Amygdala (tissue), 56 donors: ENCODE results near the gene TBC1D20.
"Not testable (repeated sequence)": the region's sequence is repeated elsewhere in the genome, so short reads cannot be mapped to it uniquely, and the experiment has no call there.

Experiments used
- DNase-seq, 56 donors: peaks; one replicate each; lab custom pipeline; 2025; lab: John Stamatoyannopoulos, UW

Gene TBC1D20, protein sequence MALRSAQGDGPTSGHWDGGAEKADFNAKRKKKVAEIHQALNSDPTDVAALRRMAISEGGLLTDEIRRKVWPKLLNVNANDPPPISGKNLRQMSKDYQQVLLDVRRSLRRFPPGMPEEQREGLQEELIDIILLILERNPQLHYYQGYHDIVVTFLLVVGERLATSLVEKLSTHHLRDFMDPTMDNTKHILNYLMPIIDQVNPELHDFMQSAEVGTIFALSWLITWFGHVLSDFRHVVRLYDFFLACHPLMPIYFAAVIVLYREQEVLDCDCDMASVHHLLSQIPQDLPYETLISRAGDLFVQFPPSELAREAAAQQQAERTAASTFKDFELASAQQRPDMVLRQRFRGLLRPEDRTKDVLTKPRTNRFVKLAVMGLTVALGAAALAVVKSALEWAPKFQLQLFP

DNA sequence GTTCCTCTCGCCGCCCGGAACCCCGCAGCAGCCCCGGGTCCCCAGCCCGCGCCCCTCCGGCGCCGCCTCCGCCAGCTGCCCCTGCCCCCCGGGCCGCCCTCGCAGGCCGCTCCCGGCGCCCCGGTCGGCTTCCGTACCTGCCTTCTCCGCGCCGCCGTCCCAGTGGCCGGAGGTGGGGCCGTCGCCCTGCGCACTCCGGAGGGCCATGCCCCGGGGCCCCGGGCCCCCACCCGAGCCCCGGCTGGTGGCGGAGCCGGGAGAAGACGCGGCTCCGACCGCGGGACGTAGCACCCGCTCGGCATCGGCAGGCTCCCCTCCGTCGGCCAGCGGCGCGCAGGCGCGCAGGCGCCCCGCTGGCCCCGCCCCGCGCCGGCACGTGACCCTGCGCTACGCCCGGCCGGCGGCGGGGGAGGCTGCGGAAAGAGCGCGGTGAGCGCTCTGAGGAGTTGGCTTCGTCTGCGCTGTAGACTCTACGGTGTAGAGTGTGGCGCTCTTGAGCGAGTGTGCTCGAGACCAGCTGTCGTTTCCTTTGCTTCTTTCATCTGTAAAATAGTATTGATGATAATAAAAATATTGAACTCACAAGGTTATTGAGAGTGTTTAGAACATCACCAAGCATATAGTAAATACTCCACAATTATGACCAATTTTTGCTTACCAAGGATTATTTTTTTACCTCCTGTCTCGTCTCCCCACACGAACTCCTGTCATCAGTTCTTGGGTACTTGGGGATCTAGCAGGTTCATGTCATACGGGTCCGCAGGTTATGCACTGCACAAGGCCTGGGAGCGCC, at the start of gene TBC1D20:
TBC1D20 (minus strand) TSS at position 335 of the 793 bp plus-strand sequence; CDS start at position 207, 128 bp downstream.
- peak; percentile 23 to 90 (median 69) for DNase-seq

DNA sequence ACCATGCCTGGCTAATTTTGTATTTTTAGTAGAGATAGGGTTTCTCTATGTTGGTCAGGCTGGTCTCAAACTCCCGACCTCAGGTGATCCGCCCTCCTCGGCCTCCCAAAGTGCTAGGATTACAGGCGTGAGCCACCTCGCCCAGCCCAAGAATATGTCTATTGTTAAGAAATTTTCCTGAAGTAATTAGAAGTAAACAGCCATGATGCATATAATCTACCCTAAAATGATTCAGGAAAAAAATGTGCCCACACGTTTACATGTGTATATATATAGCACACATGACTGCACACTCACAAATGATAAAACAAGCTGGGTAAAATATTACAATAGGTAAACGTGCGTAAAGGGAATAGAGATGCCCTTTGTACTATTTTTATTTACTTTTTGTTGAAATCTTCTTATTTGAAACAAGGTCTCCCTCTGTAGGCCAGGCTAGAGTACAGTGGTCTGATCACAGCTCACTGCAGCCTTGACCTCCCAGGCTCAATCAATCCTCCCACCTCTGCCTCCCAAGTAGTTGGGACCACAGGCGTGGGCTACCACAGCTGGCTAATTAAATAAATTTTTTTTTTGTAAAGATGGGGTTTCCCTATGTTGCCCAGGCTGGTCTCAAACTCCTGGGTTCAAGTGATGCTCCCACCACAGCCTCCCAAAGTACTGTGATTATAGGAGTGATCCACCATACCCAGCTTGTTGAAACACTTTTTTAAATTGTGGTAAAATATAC, 48.2 kb upstream of the TBC1D20 start:
- not testable (repeated sequence) for DNase-seq

DNA sequence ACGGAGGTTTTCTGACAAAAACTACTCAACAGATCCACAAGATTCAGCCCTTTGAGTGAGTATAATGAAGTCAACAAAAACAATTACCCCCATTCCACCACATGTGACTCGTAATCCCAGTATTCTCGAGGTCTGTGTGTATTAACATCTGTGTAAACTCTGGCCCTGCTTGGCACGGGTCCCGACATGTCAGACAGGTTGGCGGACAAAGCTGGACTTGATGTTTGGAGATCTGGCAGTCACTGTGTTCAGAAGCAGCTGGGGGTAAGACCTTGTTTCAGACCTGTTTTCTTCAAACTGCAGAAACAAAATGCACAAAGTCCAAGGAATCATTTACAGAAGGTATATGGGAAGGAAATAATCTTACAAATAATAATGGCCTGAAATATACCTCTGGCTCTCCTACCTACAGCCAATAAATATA, 46.0 kb upstream of the TBC1D20 start:
- DNase-seq = not testable (repeated sequence)

DNA sequence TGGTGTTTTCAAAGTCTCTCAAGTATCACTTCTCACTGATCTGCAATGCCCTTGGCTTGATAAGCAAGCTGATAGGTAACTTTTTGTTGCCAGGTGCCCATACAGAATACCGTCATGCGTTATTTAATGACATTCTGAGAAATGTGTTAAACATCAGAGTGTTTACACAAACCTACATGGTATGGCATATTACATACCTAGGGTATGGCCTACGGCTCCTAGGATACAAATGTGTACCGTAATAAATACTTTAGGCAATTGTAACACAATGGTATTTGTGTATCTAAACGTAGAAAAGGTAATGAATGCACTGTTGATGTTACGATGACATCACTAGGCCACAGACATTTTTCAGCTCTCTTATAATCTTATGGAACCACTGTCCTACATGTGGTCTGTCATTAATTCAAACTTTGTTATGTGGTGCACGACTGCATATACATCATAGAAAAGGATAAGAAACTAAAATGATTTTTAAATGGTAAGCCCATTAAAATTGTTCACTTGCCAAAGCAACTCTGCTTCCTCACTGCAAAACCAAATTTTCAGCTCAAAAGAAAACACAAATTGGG, 45.5 kb upstream of the TBC1D20 start:
- no peak for DNase-seq

DNA sequence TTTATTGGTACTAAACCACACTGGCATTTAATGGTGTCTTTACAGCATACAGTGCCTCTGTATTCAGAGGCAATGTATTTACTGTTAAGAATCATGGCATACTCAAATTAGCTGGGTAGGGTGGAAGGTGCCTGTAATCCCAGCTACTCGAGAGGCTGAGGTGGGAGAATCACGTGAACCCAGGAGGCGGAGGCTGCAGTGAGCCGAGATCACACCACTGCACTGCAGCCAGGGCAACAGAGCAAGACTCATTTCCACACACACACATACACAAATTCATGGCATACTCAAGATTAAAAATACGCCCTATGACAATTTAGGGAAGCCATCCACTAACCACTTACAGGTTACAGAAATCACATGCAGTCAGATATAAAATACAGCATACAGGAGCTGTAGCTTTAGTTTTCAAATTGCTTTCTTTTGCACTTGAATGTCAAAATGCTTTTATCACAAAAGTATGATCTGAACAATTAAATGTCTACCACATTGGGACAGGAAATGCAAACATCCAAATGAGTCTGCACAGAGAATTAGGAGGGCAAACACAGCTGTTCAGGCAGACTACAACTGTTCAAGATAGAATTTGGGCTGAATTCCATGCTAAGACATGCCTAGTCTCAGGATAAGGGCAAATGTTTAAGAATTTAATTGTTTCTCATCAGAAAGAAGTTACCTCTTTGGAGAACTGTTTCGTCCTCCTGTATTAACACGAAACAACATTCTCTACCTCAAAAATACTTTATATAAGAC, 44.8 kb upstream of the TBC1D20 start:
- no peak for DNase-seq

DNA sequence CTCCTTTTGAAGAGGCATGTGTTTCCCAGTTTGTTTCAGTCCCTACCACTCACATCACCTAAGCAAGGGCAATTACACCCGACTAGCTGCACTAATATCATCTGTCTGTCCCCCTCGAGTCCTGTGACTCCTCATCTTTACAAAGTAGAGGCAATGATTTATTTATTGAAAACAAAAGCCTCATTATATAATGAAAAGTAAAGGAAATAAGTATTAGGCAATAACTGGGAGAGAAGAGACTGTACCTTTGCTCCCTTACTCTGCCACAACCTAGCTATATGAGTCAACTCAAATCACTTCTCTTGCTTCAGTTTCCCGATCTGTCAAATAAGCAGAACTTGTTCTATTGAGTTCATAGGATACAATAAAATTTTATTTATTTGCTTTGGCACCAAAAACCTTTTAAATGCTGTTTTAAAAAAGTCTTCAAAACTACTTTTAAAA, 42.3 kb upstream of the TBC1D20 start:
- DNase-seq = no peak

DNA sequence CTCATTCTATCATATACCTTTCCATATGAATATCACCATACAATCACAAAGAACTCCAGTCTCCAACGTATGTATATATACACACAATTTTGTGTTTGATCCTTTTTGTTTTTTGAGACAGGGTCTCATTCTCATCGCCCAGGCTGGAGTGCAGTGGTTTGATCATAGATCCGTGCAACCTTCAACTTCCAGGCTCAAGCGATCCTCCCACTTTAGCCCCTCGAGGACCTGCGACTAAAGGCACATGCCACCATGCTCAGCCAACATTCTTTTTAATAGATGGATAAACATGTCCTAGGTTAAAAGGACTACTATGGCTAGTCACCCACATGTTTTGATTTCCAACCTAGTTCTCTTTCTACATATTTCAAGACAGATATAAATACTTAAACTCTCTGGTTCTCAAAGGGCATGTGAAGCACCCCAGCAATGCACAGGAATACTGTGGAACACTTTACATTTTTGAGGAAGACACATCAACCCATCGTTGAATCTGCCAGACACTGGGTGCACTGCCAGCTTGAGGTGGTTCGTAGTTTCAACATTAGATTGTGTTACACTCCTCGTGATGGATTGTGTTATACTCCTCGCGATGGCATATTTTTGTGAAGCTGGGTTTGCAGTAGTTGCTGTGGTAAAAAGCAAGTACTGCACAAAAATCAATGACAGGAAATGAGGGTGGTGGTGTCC, 40.9 kb upstream of the TBC1D20 start:
- DNase-seq = no peak

DNA sequence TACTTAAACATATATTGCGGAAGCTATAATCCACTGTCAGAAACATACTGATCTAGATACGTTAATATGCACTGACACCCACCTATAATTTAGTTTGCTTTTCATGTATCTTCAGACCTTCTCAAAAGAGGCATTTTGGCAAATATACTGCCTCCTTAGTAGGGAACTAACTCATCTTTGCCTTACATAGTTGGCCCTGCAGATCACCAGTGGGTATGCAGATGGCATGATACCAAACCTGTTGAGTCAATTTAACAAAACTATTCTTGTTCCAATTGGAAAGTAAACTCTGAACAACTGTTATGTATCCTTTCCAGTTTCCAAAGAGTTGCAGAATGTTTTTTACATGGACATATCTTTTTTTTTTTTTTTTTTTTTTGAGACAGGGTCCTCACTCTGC, 35.6 kb upstream of the TBC1D20 start:
- DNase-seq = no peak

DNA sequence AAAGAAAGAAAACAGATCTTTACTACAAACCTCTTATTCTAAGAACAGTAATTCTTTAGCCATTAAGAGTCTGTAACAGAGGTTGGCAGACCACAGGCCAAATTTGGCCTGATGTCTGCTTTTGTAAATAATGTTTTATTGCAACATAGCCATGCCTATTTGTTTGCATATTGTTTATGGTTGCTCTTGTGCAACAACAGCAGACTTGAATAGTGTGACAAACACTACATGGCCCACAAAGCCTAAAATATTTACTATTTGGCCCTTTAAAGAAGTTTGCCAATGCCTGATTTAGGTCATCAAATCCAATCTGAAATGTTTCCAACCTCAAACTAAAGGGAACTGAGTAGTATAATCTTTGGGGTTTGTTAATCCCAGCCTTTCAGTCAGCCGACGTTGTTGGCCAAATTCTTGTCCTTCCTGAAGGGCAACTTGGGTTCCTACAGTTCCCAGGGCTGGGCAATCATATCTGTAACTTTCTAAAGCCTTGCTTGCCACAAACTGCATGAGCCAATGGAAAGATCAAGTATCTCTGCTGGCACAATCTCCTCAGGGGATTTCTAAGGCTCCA, 33.9 kb upstream of the TBC1D20 start:
- no peak for DNase-seq

DNA sequence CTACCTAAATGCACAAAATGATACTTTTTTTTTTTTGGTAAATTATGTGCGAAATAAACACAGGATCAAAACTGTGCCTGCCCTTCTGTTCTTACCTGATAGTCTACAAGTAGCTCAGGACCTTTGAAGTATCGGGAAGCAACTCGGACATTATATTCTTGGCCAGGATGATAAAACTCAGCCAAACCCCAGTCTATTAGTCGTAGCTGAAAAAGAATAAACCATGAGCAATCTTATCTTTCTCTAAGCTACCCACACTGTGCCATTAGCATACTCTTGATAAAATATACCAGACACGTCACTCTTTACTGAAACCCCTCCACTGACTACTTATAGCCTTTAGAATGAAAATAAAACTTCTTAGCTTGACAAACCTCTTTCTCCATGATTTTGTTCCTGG, 29.8 kb upstream of the TBC1D20 start:
- no peak for DNase-seq

DNA sequence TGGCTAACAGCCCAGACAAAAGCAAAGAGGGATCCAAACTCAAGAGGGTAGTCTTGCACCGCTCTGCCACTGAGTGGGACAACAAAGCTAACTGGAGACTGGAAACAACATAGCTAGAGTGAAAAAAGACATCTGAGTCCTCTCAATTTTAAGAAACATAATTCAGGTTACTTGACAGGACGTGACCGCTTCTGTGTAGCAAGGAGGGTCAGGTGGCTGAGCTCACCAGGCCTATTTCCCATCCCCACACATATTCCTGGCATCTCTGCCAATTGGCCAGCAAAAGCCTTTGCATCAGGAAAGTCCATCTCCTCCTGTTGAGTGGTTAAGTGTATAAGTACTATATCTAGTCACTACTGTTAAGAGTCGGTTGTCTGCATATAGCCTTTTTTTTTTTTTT, 25.3 kb upstream of the TBC1D20 start:
- DNase-seq = no peak

DNA sequence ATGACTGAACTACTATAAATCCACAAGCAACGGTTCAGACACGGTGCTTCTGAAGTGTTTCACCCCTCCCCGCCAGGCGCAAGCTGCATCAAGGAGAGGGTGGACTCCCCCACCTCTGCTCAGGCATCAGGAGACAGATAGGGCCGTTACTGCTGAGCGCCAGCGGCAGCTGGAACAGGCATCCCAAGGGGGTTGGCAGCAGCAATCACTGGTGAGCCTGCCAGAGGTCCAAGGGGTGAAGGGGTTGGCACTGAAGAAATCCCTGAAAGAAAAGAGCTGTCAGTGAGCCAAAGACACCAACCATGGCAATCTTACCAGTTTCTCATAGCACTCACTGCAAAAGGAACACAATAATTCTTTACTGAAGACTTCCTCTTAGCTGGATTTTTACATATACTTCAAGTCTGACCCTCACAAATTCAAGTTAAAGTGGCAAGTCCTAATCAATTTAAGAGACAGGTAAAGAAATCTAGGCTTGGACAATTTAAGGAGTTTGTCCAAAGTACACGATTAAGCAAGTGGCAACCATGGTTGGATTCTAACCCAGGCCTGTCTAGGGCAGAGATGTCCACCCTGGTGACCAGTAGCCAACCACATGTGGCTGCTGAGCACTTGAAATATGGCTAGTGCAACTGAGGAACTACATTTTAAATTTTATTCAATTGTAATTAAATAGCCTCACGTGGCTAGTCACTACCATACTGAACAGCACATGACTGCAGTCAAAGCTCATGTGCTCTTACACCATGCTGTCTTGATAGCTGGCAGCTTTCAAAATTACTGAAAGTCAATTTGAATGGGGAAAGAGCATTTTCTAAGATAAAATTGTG, 21.7 kb upstream of the TBC1D20 start:
- DNase-seq = peak in 12 of 56 donors; percentile 4 to 37 (median 12)

DNA sequence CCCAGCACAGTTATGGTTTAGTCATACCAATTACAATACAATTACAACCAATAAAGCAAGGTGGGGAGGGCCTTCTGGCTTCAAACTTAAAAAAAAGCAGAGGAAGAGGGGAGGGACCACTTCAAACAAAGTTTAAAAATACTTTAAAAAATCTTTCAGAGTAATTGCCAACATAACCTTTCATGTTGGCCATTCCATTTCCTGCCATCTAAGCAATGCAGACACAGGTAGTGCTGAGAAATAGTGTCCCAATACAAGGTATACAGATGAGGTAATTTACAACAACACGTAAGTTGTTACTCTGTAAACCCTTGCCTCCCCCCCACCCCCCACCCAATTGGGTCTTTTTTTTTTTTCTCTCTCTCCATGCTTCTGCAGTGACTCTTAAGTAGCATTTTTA, 18.8 kb upstream of the TBC1D20 start:
- no peak for DNase-seq

DNA sequence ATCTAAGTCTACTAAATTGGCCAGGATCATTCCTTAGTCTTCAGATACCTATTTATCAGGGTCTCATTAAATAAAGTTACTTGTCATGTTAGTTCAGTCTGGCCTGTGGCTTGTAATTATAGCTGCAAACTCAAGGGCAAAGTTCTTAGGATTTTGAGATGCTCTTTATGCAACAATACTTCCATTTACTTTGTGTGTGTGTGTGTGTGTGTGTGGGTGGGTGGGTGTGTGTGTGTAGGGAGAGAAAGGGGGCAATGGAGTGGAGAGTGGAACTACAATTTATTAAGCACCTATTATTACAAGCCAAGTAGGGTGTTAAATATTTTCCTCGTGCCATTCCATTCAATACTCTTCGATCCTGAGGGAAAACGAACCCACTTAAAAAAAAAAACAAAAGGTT, 17.7 kb upstream of the TBC1D20 start:
- no peak for DNase-seq

DNA sequence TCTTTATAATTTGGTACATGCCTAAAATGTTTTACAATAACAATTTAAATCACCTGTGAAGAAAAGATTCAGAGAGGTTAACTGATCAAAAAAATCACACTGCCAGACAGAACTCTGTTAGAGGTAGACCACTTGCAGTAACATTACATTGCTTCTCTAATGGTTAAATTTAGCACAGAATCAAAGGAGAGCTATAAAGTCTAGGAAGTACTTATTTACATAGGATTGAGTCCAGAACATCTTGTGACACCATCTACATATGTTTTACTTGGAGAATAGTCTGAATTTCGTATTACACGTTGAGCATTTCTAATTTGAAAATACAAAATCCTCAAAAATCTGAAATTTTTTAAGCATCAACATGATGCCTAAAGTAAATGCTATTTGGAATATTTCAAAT, 17.2 kb upstream of the TBC1D20 start:
- no peak for DNase-seq

DNA sequence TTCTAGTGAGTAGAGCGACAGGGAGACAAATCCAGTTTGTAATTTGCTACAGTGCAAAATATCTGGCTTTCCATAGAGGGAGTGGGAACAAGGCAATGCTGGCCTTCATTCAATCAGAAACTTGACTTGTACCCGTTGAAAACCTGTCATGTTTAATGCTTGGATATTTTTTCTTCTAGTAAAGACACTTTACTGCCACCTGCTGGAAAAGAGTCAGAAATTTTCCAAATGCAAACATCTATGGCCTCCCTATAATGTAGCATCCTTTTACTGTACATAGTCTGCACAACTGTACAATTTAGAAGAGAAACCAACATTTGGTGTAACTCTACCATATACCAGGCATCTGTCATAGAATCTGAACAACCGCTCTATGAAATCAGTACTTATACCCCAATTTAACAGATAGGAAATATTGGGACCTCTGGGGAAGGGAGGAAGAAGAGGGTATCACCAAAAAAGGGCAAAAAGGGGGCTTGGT, 16.7 kb upstream of the TBC1D20 start:
- DNase-seq = peak in 4 of 56 donors; percentile 1 to 45 (median 22)

DNA sequence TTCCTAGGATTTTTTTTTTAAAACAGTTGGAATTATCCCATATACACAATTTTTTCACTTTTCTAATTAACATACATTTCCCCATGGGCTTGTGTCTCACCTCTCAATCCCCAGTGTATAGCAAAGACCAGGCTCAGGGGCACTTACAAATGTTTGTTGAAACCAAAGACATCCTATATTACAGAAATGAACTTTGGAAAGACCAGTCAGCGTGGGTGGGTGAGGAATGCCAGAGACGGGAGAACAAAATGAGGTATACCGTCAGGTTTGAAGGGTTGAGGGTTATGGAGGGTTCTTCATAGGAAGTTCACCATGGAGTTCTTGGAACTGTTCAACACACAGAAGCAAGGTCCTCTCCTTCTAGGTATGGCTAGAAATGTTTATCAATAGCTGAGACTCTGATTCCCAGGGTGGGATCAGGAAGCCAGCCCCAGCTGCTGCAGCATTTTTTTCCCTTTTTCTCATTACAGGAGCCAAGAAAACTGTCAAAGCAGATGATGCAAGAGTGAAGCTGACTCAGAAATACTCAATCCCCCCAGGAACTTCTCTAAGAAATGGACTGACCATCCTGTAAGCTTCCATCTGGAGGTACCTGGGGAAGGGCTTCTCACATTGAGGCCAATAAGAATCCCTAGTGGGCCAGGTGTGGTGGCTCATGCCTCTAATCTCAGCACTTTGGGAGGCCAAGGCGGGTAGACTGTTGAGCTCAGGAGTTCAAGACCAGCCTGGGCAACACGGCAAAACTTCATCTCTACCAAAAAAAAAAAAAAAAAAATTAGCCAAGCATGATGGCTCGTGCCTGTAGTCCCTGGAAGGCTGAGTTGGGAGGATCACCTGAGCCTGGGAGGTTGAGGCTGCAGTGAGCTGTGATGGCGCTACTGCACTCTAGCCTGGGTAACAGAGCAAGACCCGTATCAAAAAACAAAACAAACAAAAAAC, 15.9 kb upstream of the TBC1D20 start:
- DNase-seq = no peak
